ENCODE data around the gene NDUFA12. TPM values are rescaled to one million over a fixed set of nuclear protein-coding genes. Genes with fewer than 3 reads are reported as not detected.

NDUFA12 gene
- total RNA-seq, 2 experiments from 2014 or later: 143 to 148 TPM

Other genes starting within 250 kb of the NDUFA12 start
- 10 to 100 TPM; 35.5 to 40.9 TPM for gene NR2C1, start 69.9 kb upstream of the NDUFA12 start, total RNA-seq
- gene FGD6, start 213.8 kb upstream of the NDUFA12 start, total RNA-seq: under 1 TPM; 0.56 to 0.91 TPM
- 10 to 100 TPM; 36.9 to 52.3 TPM for gene VEZT, start 214.1 kb upstream of the NDUFA12 start, total RNA-seq

All from activated CD8-positive, alpha-beta memory T cell treated with anti-CD3 and anti-CD28 coated beads, Interleukin-2, amount 10 ng/mL, durations not matched to agents 7 days and 5 days (primary cell).